HG03469 (cell line): ENCODE measurements around the gene C18orf63.

Source experiments
- ATAC-seq: cut with Tn5 transposase; IDR thresholded peaks from one replicate; pipeline ENCODE4 v1.9.1; 2021; ENCODE audit warnings: mild to moderate bottlenecking, moderate library complexity, moderate number of reproducible peaks; ENCODE audit not compliant: unreplicated experiment

The C18orf63 gene

DNA sequence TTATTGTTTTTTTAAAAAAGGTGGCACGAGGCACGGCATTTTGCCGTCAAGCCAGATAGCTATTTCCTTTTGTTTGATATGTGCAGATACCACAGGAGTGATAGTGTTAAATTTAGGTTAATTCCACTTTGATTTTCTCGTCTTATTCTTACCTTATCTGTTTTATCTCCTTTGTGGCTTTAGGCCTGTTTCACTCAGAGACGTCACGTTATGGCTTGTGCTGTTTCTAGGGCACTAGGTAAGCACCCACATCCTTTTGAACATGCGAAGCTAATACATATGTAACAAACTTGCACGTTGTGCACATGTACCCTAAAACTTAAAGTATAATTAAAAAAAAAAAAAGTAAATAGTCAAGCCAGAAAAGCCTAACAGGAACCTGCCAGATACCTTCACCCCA, 57.8 kb downstream of the C18orf63 start:
- ATAC-seq = no peak

DNA sequence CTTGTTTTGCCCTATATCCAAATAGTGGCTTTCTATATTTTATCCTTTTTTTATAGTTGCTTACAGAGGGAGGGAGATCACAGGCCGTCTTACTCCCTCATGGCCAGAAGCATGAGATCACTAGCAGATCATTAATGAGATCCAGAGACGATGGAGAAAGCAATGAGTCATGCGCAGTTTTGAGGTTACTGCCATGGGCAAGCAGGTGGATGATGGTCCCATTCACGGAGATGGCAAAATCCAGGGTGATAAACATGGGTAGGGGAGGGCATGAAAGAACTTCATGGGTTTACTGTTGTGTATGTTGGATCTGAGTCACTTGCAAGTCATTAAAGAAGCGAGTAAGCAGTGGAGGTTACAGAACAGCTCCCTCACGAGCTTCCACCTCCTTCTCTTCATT, 60.4 kb downstream of the C18orf63 start:
- no peak for ATAC-seq

DNA sequence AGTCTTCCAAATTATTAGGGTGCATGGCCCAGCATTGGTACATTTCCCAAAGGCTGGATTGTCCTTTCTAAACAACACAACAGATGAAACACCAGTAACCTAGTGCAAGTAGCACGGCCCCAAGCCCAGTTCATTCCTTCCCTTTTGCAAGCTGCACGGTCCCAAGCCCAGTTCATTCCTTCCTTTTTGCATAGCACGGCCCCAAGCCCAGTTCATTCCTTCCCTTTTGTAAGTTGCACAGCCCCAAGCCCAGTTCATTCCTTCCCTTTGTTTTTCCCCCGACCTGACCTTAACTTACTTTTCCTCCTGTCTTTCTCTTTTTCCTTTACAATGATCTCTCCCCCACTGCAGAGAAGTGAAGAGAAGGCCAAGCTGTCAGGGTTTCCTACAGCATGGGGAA, 60.9 kb downstream of the C18orf63 start:
- no peak for ATAC-seq

DNA sequence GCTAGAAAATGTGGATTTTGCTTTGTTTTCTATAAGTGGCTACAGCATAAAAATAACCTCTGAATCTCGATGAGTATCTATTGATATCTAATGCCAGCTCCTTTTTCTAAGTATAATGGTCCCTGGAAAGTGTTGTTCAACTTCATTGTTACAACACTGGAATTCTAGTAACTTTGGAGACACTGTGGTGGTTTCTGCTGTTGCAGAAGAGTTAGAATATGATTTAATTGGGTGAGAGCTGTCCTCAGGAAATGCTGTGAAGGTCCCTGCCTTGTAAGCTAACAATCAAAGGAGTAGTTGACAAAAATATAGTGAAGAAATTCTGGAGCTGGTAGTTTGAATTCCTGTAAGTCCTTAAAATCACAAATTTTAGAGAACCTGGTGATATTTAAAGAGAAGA, 62.1 kb downstream of the C18orf63 start:
- ATAC-seq = no peak

DNA sequence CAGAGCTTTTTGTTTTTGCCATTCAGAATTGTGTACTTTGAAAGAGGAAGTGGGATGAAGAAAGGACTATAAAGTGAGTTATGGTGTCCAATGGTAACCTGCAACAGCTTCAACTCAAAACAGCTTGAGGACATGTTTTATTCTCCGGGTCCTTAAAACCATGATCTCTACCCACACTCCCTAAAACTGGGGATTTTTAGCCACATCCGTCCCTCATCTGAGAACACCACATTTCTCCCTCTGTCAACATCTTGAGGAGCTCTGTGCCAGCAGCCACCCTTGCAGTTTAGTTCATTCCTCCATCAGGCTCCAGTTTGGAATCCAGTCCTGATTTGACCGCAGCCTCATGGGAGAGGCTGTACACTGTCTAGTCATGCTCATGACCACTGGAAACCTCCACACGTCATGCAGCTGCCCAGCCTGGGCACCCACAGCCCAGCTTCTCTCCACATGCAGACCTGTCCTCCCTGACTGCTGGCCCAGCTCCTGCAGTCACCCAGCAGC, 62.6 kb downstream of the C18orf63 start:
- no peak for ATAC-seq

DNA sequence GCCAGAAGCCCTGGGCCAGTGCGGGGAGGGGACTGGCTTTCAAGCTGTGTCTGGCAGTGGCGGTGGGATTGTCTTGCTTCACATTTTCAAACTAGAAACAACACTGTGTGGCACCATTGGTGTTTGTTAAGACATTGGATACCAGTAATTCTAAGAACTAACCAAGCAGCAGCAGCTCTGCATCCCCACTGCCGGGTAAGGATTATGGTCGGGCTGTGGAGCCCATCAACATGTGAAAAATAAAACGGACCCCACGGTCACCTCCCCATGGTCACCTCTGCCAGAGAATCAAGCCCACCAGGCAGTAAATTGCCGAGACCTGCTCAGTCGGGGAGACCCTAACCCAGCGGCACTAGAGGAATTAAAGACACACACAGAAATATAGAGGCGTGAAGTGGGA, 65.3 kb downstream of the C18orf63 start:
- ATAC-seq = no peak

DNA sequence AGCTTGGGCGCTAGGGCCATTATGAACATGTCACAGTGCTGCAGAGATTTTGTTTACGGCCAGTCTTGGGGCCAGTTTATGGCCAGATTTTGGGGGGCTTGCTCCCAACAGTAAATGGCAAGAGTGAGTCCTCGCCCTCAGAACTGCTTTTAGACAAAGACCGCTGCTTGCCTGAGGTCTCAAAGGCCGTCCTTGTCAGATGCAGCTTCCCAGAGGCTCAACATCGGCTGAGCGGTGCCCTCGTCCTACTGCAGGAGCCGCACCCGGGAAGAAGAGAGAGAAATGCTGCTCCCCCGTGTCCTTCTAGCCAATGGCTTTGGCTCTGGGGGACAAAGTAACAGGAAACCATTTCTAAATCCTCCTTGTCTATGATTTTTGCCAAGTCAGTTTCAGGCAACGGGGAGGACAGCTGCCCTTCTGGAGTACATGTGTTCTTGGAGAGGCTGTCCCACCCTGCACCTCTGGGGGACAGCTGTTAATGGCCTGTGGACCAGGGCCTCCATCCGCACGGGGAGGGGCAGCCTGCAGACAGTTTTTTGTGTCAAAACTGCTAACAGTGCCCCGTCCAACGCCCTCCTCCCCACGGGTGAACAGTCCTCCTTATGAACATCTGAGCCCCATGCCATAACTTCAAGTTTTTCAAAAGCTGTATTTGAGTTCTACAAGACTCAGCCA, 66.1 kb downstream of the C18orf63 start:
- ATAC-seq = no peak

DNA sequence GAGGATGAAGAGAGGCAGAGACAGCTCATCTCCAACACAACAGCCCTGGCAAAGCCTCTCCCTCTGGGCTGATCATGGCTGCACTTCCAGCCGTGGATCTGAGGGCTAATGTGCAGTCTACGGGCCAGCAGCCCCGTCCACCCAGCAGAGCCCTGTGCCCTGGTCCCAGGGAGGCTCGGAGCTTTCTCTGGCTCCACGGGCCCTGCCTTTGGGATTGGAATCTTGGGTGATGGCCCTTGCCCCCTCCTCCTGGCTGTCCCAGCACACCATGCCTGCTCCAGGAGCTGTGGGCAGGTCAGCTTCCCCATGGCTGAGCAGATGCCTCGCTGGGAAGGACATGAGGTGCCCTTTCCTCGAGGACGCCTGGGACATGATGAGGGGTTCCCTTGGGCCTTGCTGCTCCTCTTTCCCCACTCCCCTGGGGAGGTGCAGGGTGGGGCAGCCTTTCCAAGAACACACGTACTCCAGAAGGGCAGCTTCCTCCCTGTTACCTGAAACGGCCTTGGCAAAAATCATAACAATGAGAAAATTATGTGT, 66.9 kb downstream of the C18orf63 start:
- no peak for ATAC-seq

DNA sequence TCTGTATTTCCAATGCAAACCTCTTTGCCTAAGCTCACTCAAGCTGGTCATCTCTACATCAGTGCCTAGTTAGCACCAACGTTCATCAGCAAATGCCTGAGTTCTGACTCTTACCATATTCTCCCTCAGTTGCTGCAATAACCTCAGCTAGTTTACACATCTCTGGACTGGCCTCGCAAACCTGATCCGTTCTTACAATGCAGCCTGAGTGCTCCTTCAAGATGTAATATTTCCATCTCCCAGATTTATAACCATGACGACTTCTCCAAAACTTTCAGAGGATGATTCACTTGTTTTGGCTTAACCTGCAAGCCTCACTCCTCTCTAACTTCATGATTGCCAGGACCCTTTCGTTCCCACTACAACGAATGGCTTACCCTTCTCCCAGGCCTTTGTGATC, 71.7 kb downstream of the C18orf63 start:
- no peak for ATAC-seq

DNA sequence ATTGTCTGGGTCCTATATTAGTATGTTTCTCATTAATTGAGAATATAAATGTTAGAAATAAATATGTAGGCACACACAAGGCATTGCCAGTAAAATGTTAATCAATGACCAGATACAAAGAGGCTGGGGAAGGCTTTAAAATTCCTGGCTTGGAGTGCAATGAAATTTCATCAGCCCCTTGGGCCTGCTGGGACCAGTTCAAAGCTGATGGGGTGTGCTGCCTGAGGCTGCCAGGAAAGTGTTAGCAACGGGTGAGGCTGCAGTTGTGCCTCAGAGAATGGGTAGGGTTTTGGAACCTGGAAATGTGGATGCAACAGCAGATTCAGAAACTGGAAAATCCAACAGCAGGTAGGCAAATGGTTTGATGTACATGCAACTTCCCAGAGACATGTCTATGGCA, 72.6 kb downstream of the C18orf63 start:
- no peak for ATAC-seq

DNA sequence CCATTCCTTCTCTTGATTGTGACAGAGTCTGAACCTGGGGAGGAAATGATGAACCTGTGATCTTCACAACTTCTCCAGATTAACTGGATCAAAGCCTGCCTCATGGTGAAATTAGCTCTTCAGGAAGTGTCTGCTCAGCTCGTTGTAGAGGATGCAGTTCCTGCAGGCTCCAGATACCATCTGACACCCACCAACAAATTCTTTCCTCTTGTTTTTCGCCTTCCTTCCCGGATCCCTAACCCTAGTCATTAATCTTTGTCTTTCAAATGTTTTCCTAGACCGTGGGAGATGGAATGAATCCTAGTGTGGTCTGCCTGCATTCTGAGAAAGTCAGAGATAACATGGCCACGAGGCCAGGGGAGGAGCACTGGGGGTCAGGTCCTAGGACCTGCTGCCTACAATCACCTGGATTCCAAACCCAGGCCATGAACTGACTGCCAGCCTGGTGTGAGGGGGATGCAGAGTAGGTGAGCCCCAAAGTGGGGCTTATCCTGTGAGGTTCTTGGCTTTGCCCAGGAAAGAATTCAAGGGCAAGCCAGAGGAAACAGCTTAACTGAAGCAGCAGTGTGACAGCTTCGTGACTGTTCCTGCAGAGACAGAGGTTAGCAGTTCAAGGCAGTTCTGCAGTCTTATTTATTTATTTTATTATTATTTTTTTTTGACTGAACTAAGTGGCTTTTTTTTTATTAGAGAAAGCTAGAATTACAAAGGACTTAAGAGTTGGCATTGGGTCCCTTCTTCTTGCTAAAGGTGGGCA, 73.7 kb downstream of the C18orf63 start:
- no peak for ATAC-seq

DNA sequence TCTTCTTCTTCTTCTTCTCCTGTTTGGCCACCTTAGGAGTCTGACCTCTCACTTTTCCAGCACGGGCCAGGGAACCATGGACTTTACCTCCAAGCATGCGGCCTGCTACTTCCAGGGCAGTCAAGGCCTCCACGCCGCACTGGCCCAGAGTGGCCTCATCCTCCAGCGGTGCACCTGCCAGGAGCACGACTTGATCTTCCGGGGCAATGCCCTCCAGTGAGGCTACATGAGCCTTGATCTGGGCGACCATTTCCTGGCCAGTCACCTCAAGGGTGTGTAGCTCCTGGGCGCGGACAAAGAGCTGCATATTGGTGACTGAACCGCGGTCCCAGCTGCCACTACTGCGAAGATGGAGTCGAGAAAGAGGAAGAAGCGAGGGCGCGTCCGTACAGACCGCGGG, 74.4 kb downstream of the C18orf63 start:
- ATAC-seq = no peak

DNA sequence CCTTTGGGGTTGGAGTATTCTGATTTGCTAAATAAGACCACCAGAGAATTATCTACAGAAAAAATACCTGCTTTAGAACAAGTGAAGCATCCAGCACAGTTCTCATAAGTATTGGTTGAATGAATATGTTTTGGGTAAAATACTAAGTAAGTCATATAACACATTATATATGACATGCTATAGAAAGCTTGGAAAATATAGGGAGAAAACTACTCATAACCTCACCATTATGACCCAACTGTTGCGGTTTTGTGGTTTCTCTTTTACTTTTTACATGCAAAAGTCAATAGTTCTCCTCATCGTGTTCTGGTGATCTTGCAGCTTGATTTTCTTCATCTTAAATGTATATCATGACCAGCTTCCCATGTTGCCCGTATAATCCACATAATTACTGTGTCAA, 75.3 kb downstream of the C18orf63 start:
- no peak for ATAC-seq

DNA sequence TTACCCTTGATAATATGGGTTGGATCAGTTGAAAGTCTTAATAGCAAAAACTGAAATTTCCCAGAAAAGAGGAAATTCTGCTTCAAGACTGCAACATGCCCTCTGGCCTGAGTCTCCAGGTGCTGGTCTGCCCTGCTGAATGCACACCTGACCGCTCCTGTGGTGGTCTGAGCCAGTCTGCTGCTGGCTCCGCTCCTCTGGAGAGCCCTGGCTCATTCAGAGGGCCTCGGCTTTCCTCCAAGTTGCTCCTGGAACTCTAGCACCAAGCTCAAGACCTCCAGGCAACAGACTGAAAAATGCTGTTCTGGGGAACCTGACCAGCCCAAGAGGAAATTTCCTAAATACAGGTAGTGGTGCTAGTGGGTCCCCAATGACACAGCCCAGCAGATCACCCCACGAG, 76.7 kb downstream of the C18orf63 start:
- no peak for ATAC-seq

DNA sequence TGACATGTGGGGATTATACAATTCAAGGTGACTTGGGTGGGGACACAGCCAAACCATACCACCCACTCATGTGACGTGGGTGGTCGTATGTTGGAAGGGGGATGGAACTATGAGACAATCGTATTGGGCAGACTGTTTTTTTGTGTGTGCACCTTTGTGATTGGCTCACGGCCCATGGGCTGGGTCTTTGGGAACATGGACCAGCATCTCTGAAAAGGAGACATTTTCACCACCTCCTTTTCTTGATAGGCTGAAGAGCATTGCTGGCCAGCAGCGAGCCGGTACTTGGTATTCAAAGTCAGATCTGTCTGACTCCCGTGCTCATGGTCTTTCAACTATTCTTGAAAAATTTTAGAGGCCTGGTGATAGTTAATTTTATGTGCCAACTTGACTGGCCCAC, 79.4 kb downstream of the C18orf63 start:
- ATAC-seq = no peak

DNA sequence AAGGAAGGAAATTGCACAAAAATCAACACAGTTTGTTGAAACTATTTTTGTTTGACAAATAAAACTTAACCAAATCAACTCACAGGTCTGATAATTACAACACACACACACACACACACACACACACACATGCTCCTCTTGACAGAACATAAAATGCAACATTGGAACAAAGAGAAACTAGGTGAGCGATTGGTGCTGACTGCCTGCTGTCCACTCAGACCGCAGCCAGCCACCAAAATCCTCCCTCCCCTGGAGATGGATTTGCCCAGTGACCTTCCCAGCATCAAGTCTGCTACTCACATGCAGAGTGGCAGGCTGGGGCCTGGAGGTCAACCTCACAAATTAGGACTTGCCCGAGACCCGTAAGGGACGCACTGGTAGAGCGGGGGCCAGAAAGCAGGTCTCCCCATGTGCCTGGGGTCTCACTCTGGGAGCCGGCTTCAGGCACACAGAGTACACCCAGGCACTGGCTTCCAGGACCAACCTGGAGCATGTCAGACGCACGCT, 80.1 kb downstream of the C18orf63 start:
- no peak for ATAC-seq

DNA sequence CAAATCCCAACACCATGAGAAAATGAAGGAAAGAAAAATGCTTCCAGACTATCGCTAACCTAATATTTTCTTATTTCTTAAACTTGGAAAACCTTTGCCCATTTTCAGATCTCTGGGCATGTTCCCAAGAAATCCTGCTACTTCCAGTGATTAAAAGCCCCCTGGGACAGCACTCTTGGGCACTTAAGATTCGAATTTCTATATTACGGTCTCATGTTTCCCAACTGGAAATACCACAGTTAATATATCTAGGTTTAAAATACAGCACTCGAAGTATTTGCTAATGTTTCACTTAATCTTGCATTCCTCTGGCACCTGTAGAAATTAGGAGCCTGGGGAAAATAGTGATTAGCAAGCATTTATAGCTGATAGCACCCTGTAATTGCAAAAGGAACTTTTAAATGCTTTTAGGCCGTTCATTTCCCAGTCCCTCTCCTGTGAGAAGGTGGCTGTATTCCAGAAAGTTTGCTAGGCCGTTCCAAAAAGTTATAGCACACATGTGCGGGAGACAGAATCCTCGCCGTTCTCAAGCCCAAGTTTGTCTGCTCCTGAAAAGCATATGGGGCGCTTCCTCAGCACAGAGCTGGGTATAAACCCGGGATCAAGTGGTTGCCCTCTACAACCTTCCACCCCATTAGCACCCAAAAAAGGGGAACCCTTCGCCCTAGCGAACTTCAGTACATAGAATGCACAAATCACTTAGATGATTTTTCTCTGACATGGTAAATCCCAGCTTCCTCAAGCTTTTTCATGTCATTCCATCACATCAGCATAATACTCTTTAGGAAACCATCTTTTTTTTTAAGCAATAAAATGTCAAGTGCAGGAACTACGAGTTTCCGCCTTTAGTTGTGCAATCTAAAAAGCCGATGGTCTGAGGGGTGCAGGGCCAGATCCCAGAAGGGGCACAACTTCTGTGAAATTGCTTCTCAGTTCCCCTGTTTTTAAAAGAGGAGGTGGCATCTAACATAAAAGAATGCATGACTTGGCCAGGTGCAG, 80.8 kb downstream of the C18orf63 start:
- no peak for ATAC-seq

DNA sequence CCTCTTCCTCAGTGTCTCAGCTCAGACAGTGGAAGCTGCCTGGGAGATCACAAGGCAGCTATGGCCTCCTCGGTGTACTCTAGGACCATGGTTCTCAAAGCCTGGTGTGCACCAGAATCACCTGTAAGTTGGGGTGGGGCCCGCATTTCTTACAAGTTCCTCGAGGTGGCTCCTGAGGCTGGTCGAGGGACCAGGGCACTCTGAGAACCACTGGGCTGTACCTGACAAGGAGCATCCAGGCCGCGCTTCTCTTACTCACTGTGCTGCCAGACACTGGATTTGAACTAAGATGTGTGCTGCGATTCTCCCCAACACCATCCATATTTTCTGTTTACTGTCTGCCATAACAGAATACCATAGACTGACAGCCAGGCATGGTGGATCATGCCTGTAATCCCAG, 81.9 kb downstream of the C18orf63 start:
- ATAC-seq = no peak

DNA sequence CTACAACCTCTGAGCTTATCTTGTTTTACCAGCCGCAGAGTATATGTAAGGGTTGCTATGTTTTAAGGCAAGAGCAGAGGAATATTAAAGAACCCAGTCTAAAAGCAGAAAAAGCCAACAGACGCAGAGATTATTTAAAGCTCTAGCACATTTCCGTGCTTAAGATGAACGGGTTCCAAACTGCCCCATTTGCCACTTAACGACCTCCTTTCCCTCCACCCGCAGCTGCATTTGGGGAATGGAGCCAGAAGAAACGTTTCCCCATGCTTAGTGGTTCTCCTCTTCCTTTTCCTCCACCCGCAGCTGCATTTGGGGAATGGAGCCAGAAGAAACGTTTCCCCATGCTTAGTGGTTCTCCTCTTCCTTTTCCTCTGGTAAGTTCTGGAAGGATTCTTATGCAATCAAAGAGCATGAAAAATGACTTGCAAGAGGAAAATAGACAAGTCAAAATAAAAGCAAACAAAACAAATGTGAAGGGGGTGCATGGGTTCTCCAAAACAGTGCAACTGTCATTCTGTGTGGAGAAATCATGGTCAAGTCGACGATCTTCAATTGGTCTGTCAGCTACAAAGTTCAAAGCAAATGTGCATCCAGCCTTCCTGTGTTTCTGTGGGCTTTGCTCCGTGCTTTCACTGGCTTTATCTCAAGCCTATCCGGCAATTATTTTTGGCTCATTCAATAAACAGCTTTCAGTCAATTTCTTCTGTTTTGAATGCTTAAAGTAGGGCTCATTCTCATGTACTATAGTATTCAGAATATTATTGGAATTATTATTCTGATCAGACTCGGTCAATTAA, 83.7 kb downstream of the C18orf63 start:
- ATAC-seq = no peak

DNA sequence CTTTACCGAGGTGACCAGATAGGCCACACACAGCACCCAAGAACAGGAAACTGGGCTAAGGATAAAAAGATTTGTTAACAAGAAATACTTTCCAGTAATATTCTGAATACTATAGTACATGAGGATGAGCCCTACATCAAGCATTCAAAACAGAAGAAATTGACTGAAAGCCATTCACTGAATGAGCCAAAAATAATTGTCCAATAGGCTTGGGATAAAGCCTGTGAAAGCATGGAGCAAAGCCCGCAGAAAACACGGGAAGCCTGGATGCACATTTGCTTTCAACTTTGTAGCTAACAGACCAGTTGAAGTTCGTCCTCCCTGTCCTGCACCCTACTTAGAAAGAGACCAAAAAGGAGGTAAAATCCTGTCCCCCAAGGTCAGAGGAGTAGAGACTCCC, 85.2 kb downstream of the C18orf63 start:
- ATAC-seq = no peak
